Progenitor cell of endocrine pancreas (in vitro differentiated cells): ENCODE data around the gene GGT6. TPM values are rescaled to one million over a fixed set of nuclear protein-coding genes. Genes with fewer than 3 reads are reported as not detected.
A peak's percentile ranks its signal among the peaks of the same experiment; 100 is the strongest.

Experiments
- DNase-seq: peaks from one replicate; pipeline ENCODE4 v3.0.0; 2021; ENCODE audit warnings: low spot score; ENCODE audit not compliant: unreplicated experiment
- H3K27ac Mint-ChIP-seq: 2 replicates; pipeline ENCODE4 v1.8.0; 2021; ENCODE audit warnings: mild to moderate bottlenecking, moderate library complexity, mixed read lengths
- H3K27me3 Mint-ChIP-seq: 2 replicates; pipeline ENCODE4 v1.8.0; 2021; ENCODE audit warnings: mixed read lengths
- H3K36me3 Mint-ChIP-seq: 2 replicates; pipeline ENCODE4 v1.8.0; 2022; ENCODE audit warnings: mixed read lengths; ENCODE audit not compliant: insufficient read depth
- H3K4me1 Mint-ChIP-seq: 2 replicates; pipeline ENCODE4 v1.8.0; 2021; ENCODE audit warnings: low read depth, mixed read lengths
- H3K4me3 Mint-ChIP-seq: 2 replicates; pipeline ENCODE4 v1.8.0; 2021; ENCODE audit warnings: low read depth, mild to moderate bottlenecking, moderate library complexity, mixed read lengths
- H3K9me3 Mint-ChIP-seq: 2 replicates; pipeline ENCODE4 v1.8.0; 2021; ENCODE audit warnings: low read depth, mixed read lengths
- CTCF ChIP-seq: fragments of 200-600 bp; sonication (generic); IDR thresholded peaks from one replicate; pipeline ENCODE4 v1.5.0; 2021; ENCODE audit warnings: antibody characterized with exemption, mild to moderate bottlenecking; ENCODE audit not compliant: unreplicated experiment
- total RNA-seq: library from RNA; stranded (reverse); gene quantifications from 2 replicates; pipeline ENCODE4 v1.2.1, GENCODE V29; 2021

The GGT6 gene
- total RNA-seq, 1 donor from 2014 or later = not detected

GRCh38 chr17:4583782-4584100 lies 23.4 kb upstream of the GGT6 start:
- Mint-ChIP-seq H3K27ac (peak overlapping the region; percentile 96), H3K36me3 (no peaks in the 10 kb centered on the region), H3K4me3 (peak overlapping the region; percentile 84), H3K9me3 (no peaks in the 10 kb centered on the region), H3K4me1 (peaks cover 29% of the 10 kb centered on the region), H3K27me3 (peaks cover 39% of the 10 kb centered on the region)
- no peak for DNase-seq
- peak; percentile 68 for TF ChIP-seq CTCF

GRCh38 chr17:4583206-4583605 lies 22.8 kb upstream of the GGT6 start:
- DNase-seq = no peak
- TF ChIP-seq CTCF = no peak
- Mint-ChIP-seq H3K27ac (no peak overlapping the region), H3K4me3 (peak overlapping the region; percentile 84), H3K27me3 (peaks cover 39% of the 10 kb centered on the region), H3K9me3 (no peaks in the 10 kb centered on the region), H3K4me1 (peaks cover 25% of the 10 kb centered on the region), H3K36me3 (no peaks in the 10 kb centered on the region)

DNA sequence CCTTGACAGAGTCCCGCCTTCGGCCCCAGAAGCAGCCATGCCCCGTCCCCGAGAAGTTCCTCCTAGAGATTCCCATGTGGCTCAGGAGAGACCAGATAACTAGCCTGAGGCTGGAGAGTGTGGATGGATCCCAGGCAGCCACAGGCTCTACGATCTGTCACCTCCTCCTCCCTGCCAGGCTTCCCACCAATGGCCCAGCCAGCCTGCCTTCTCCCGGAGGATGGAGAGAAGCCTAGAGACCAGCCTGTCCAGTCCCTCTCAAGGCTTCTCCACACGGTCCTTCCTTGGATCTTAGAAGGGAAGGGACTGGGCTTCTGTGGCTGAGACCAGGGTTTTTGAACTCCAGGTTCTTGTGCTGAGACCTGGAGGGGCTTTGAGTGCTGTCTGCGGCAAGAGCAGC lies 22.3 kb upstream of the GGT6 start:
- no peak overlapping the region for H3K27ac Mint-ChIP-seq
- H3K27me3 Mint-ChIP-seq = peaks cover 39% of the 10 kb centered on the region
- no peaks in the 10 kb centered on the region for H3K36me3 Mint-ChIP-seq
- TF ChIP-seq CTCF = no peak
- DNase-seq = no peak
- H3K4me3 Mint-ChIP-seq = no peak overlapping the region
- H3K4me1 Mint-ChIP-seq = peaks cover 20% of the 10 kb centered on the region
- H3K9me3 Mint-ChIP-seq = no peaks in the 10 kb centered on the region

- Mint-ChIP-seq H3K4me3 (no peak overlapping the region), H3K27ac (no peak overlapping the region), H3K36me3 (no peaks in the 10 kb centered on the region), H3K9me3 (no peaks in the 10 kb centered on the region), H3K4me1 (peaks cover 22% of the 10 kb centered on the region), H3K27me3 (peaks cover 39% of the 10 kb centered on the region)
- no peak for DNase-seq
- TF ChIP-seq CTCF = no peak
These were observed 21.7 kb upstream of the GGT6 start for GRCh38 chr17:4582101-4582501.

DNA sequence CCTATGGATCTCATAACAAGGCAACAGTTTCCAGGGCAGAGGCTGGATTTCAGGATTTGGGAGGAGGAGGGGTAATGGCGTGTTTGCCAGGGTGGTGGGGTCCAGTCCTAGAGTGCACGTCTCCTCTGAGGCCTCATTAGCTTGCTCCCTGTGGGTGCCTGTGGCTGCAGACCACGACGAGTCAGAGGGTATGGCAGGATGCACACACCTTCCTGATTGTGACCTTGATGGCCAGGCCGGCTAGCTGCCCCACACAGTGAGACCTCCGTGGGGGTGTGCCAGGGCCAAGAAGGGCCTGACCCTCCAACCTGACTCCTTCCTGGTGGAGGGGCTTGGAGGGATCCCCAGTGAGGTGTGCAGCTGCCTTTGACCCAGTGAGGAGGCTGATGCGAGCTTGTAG lies 19.9 kb upstream of the GGT6 start:
- Mint-ChIP-seq H3K27me3 (peaks cover 27% of the 10 kb centered on the region), H3K4me3 (no peak overlapping the region), H3K9me3 (no peaks in the 10 kb centered on the region), H3K4me1 (peaks cover 25% of the 10 kb centered on the region), H3K36me3 (no peaks in the 10 kb centered on the region), H3K27ac (no peak overlapping the region)
- TF ChIP-seq CTCF = no peak
- no peak for DNase-seq
